ENCODE measurements around the gene TWNK.

- no peak for TF ChIP-seq FOXP4 (CRISPR knock-in tag; IDR thresholded peaks at IDR 0.05)
- TF ChIP-seq NFYB (CRISPR knock-in tag; conservative IDR thresholded peaks at IDR 0.05; ENCODE audit: low read depth): no peak
- no peak for TF ChIP-seq CREB1 (CRISPR knock-in tag; IDR thresholded peaks at IDR 0.05)
Observed at GRCh38 chr10:101014230-101014884, 27.0 kb downstream of the TWNK start.
